NCI-H2196 treated with DMSO at 0.1 percent for 48 hours (cell line): ENCODE data around the gene ANKRD18A.
"Not testable (repeated sequence)": the region's sequence is repeated elsewhere in the genome, so short reads cannot be mapped to it uniquely, and the experiment has no call there.

Source experiments
- DNase-seq: peaks from one replicate; lab custom pipeline; 2025; ENCODE audit not compliant: unreplicated experiment; lab: John Stamatoyannopoulos, UW

The ANKRD18A gene

GRCh38 chr9:38546497-38547163 is 73.8 kb downstream of the ANKRD18A start:
- not testable (repeated sequence) for DNase-seq

GRCh38 chr9:38540535-38540934 is 79.9 kb downstream of the ANKRD18A start:
- DNase-seq = not testable (repeated sequence)

- DNase-seq = no peak
Observed at GRCh38 chr9:38529317-38529716, 91.1 kb downstream of the ANKRD18A start.

GRCh38 chr9:38527503-38527902 is 92.9 kb downstream of the ANKRD18A start:
- DNase-seq = no peak

- DNase-seq = no peak
Observed at GRCh38 chr9:38526591-38526990, 93.8 kb downstream of the ANKRD18A start.

- DNase-seq = no peak
Observed at GRCh38 chr9:38523121-38523520, 97.3 kb downstream of the ANKRD18A start.

GRCh38 chr9:38521762-38522161 is 98.6 kb downstream of the ANKRD18A start:
- DNase-seq = no peak
